Esophagus squamous epithelium (tissue), 4 donors: ENCODE results near the gene ALDH1L1.

Source experiments
- CTCF ChIP-seq, 6 experiments: fragments of 450-650 bp in 4 of 6; fragments of 200-600 bp in 2 of 6; sonication (generic) in 2 of 6; IDR thresholded peaks; one replicate each; pipeline ENCODE4 v1.5.1; 2016 to 2019; ENCODE audit warnings: antibody characterized with exemption in 6 of 6, mild to moderate bottlenecking in 4 of 6, moderate library complexity in 4 of 6
- POLR2A ChIP-seq, 4 donors: fragments of 450-650 bp; IDR thresholded peaks; one replicate each; pipeline ENCODE4 v1.6.1; 2017; ENCODE audit warnings: antibody characterized with exemption in 4 of 4, mild to moderate bottlenecking in 4 of 4, moderate library complexity in 3 of 4

- TF ChIP-seq CTCF (IDR thresholded peaks at IDR 0.05) (no peak), POLR2A (IDR thresholded peaks at IDR 0.05) (no peak)
These were observed 43.8 kb downstream of the ALDH1L1 start for GRCh38 chr3:126136428-126137220.
